Coronary artery (tissue), 2 donors: Measurements from ENCODE around the gene NCAPH2.

ENCODE experiments used
- DNase-seq: peaks from one replicate; pipeline ENCODE4 v3.0.0-alpha.2; 2017; ENCODE audit warnings: low spot score
- H3K27ac ChIP-seq, 2 donors: fragments of 200-600 bp; sonication (generic); one replicate each; pipeline ENCODE4 v1.5.1; 2016 to 2019
- H3K4me3 ChIP-seq: fragments of 200-600 bp; sonication (generic); 2 replicates; pipeline ENCODE4 v1.5.1; 2016; ENCODE audit warnings: mild to moderate bottlenecking, moderate library complexity
- CTCF ChIP-seq: fragments of 200-600 bp; sonication (generic); IDR thresholded peaks from one replicate; pipeline ENCODE4 v1.5.1; 2019; ENCODE audit warnings: antibody characterized with exemption

Gene NCAPH2

DNA sequence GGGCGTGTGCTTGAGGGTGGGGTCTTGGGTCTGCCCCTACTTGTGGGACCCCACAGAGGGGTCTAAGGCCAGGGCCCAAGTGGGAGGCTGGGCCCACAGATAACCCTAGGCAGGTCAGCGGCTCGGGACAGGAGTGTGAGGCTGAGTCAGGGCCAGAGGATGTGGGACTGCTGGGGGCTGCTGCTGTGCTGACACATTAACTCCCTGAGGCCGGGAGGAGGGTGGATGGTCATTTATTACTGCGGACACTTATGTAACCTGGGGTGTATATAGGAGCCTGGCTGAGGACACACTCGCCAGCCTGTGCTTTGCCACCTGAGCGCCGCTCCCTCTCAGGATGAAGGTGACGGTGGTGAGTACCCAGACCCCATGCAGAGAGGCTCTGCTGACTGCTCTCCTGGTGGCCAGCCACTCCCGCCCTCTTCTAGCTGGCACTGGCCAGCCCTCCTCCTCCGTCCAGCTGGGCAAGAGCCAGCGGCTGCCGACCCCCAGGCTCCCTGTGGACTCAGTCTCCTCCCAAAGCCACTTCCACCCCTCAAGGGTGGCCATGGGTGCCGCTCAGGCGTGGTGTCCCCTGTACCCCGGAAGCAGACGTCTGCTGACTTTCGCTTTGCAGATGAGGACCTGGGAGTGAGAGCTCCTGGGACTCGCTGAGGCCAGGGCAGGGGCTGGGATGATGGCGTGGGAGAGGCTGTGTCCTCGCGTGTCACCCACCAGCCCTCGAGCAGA, 21.3 kb upstream of the NCAPH2 start, which contains the start of gene MIOX:
Gene MIOX (plus strand): TSS at position 299 of the 729 bp plus-strand sequence. CDS start 39 bp downstream, at position 338.
- DNase-seq, result no peak
- Histone ChIP-seq H3K4me3 (no peak within 1 kb of the TSS), H3K27ac (no peak within 1 kb of the TSS)
- no peak for TF ChIP-seq CTCF

DNA sequence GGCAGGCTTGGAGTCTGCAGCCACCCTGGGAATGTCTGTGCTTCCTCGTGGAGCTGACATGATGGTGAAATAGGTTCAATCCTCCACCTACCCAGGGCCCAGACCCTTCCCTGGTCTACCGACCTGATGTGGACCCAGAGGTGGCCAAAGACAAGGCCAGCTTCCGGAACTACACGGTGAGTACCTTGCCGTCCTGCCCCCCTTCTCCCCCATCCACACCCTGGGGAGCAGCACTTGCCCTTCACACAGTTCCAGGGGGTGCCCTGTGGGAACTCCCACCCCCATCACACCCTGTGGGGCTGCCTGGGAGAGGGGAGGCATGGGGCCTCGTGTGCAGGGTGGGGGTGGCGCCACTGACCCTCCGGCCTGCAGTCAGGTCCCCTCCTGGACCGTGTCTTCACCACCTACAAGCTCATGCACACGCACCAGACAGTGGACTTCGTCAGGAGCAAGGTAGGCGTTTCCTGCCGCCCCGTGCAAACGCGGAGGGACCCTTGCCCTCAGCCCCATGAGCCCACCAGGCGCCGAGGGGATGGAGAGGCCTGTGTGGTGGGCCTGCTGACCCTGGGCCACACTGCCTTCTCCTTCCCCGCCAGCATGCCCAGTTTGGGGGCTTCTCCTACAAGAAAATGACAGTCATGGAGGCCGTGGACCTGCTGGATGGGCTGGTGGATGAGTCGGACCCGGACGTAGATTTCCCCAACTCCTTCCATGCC, 20.6 kb upstream of the NCAPH2 start:
- Histone ChIP-seq H3K4me3 (no peak overlapping the region), H3K27ac (no peak overlapping the region)
- no peak for DNase-seq
- TF ChIP-seq CTCF, result no peak

- DNase-seq, result no peak
- no peak for TF ChIP-seq CTCF
- Histone ChIP-seq H3K27ac (no peak overlapping the region), H3K4me3 (no peak overlapping the region)
Observed at GRCh38 chr22:50488006-50488677, 19.9 kb upstream of the NCAPH2 start.

DNA sequence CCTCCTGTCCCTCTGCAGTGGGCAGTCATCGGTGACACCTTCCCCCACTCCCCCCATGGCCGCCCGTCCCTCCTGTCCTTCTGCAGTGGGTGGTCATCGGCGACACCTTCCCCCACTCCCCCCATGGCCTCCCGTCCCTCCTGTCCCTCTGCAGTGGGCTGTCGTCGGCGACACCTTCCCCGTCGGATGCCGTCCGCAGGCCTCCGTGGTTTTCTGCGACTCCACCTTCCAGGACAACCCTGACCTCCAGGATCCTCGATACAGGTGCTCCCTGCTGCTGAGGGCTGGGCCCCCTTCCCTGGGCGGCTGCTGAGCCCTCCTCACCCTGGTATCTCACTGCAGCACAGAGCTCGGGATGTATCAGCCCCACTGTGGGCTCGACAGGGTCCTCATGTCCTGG, 19.1 kb upstream of the NCAPH2 start:
- H3K27ac ChIP-seq, result no peak overlapping the region
- DNase-seq, result no peak
- H3K4me3 ChIP-seq, result no peak overlapping the region
- no peak for TF ChIP-seq CTCF

GRCh38 chr22:50489363-50490243, 18.4 kb upstream of the NCAPH2 start:
- TF ChIP-seq CTCF, result no peak
- H3K4me3 ChIP-seq, result no peak overlapping the region

DNA sequence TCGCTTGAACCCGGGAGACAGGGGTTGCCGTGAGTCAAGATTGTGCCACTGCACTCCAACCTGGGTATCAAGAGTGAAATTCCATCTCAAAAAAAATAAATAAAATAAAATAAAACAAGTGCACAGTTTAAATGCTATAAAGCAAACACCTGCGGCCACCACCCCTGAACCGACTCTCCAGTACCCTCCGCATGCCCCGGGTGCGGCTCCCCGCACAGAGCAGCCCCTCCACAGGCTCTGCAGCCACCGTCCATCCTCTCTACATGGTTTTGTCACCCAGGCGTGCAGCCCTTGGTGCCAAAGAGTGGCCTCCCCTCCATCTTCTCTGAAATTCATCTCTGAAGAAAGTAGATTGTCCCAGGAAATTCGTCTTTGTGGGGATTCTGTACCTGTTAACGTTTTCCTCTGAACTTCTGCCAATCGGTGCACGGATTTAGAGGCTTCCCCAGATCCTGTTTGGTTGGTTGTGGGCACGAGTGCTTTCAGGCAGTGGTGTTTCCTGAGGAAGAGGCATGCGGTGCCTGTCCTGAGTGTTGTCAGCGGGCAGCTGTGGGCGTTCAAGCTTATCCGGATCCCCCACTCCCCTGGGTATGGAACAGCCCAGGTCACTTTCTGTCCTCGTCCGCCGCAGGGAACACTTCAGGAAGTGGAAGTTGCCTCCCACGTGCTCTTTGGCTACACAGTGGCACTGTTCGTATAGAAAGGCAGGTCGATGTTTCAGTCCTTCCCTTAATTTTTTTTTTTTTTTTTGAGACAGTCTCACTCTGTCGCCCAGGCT, 17.3 kb upstream of the NCAPH2 start:
- DNase-seq, result no peak
- H3K4me3 ChIP-seq, result no peak overlapping the region
- TF ChIP-seq CTCF, result no peak
- H3K27ac ChIP-seq, result no peak overlapping the region

More at GRCh38 chr22:50489363-50490243, 18.4 kb upstream of the NCAPH2 start:
- no peak for DNase-seq
- no peak overlapping the region for H3K27ac ChIP-seq
